HG02884 (cell line): ENCODE measurements around the gene METTL2A.
A peak's percentile ranks its signal among the peaks of the same experiment; 100 is the strongest.
"Not testable (repeated sequence)": the region's sequence is repeated elsewhere in the genome, so short reads cannot be mapped to it uniquely, and the experiment has no call there.

Experiments
- ATAC-seq: cut with Tn5 transposase; IDR thresholded peaks from one replicate; pipeline ENCODE4 v1.9.1; 2021; ENCODE audit warnings: mild to moderate bottlenecking, moderate library complexity; ENCODE audit not compliant: unreplicated experiment

METTL2A gene

DNA sequence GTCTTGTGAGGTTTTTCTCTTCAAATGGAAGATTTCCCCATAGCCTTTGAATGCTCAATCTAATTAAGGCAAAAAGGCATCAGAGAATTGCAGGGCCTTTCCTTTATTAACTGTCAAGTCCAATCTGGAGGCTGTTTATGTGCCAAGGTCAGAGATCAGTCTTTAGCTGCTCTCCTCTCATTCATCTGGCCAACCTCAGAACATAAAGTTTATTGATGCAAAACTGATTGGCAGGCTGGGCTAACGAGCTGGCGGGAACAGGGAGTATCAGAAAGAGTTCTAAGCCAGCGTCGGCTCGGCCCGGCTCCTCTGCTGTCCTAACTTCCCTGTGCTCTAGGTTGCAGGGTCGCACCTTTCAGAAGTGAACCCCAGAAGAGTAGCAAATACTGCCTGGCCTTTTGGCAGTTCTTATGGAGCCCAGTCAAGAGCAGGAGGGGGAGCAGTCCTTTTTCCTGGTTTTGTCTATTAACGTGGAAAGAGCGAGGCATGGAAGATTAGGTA, 47.7 kb downstream of the METTL2A start:
- ATAC-seq = not testable (repeated sequence)

DNA sequence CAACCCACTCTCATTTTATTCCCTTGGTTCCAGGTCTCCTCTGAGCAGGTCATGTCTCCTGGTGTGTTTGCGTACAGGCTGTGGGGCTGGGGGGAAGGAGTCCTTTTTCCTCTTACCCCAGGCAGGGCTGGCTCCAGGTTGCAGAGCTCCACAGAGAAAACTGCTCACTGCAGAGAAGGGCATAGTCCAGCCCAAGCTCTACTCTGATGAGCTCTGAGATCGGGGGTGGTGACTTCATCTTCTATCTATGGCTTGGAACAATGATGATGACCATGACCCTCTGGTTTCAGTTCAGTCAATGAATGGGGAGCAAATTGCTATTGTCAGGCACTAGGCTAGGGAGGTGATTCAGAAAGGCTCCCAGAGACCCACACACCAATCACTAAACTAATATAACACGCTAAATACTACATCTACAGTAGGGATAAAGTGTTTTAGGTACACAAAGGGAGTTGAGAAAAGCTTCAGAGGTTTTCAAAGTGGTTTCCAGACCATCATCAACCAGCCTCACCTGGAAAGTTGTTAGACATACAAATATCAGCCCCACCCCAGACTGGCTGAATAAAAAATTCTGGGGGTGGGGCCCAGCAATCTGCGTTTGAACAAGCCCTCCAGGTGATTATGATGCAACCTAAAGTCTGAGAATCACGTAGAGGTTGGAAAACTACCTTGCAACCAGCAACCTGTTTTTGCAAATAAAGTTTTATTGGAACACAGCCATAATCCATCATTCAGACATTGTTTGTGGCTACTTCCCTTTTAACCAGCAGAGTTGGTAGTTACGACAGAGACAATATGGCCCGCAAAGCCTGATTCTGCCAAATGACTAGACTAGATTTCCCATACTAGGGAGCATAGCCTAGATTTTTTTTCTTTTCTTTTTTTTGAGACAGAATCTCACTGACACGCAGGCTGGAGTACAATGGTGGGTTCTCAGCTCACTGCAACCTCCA, 49.6 kb downstream of the METTL2A start:
- not testable (repeated sequence) for ATAC-seq

DNA sequence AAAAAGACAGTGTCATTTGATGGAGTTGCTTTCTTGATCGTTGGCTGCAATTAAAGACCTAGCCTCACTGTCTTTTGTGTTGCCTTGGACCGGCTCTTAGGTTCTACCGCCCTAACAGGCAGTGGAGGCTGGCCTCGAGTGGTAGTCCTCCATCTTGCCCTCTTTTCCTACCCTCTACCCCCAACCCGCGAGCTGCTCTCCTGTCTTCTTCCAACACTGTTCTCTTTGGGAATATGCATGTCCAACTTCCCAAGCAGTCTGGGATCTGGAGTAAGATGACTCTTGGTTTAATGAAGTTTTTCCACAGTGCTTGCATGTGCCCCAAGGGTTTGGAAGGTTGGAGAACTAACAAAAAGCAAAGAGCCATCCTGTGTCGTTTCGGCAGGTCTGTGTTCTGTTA, 53.4 kb downstream of the METTL2A start:
- ATAC-seq = not testable (repeated sequence)

GRCh38 chr17:62477718-62478408, 54.2 kb downstream of the METTL2A start:
- peak; percentile 16 for ATAC-seq

GRCh38 chr17:62478424-62478879, 54.8 kb downstream of the METTL2A start, which contains the start of gene TLK2:
TSS of gene TLK2 (plus strand) at chr17:62478825. CDS start at chr17:62481126, 2,301 bp downstream.
- ATAC-seq = peak; percentile 70

GRCh38 chr17:62478880-62479638, 55.4 kb downstream of the METTL2A start:
- peak; percentile 24 for ATAC-seq

DNA sequence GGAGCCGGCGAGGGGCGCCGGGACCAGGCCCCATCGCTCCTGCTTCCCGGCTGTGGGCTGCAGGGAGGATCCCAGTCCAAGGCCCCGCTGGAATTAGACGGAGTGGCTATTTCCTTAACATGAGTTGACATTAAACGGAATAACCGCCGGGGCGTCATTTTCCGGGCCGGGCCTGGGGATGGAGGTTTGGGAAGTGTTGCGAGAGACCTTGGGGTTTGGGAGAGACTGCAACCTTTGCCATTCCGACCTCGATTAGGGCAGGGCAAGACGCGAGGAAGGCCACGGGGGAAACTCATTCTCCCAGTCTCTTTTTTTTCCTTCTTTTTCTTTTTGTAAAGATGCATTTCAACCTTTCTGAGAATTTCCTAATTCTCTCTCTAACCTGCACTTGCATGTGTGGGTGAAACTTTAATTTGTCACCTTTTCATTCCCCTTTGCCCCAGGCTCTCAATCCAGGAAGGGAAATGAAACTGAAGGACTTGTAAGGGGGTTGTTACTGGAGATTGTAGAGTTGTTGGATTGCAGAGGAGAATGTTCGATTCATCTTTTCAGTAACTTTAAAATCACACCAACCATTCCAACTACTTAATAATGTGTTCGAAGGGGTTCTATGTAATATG, 56.1 kb downstream of the METTL2A start:
- ATAC-seq = not testable (repeated sequence)

DNA sequence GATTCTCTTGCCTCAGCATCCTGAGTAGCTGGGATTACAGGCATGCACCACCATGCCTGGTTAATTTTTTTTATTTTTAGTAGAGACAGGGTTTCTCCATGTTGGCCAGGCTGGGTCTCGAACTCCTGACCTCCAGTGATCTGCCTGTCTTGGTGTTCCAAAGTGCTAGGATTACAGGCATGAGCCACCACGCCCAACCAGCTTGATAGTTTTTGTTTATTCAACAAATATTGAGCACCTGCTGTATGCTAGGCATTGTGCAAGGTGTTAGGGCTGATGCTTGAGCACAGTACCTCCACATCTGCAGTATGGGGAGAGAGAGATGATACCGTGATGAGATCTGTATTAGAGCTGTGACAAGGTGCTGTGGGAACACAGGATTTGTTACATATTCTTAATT, 58.9 kb downstream of the METTL2A start:
- not testable (repeated sequence) for ATAC-seq

GRCh38 chr17:62490990-62491389, 67.3 kb downstream of the METTL2A start:
- ATAC-seq = not testable (repeated sequence)

DNA sequence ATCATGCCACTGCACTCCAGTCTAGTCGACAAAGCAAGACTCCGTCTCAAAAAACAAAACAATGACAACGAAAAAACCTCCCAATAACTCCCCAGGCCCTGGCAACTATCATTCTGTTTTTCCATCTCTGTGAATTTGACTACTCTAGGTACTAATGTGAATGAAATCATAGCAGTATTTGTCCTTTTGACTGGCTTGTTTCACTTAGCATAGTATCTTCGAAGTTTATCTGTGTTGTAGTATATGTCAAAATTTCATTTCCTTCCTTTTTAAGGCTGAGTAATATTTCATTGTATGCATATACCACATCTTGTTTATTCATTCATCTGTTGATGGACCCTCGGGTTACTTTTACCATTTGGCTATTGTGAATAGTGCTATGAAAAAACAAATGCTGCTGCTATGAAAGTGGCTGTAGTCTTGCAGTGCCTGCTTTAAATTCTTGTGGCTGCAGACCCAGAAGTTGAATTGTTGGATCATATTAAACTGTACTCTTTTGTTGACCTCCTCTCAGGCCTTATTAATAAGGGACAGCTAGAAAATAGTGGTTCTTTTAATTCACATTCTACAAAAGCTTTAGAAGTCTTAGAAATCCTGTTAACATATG, 69.5 kb downstream of the METTL2A start:
- ATAC-seq = not testable (repeated sequence)

DNA sequence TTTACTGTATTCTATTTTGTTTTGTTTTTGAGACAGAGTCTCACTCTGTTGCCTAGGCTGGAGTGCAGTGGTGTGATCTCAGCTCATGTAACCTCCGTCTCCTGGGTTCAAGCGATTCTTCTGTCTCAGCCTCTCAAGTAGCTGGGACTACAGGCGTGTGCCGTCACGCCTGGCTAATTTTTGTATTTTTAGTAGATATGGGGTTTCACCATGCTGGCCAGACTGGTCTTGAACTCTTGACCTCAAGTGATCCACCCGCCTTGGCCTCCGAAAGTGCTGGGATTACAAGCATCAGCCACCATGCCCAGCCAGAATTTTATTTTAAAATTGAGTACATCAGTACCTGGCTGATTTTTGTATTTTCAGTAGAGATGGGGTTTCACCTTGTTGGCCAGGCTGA, 70.4 kb downstream of the METTL2A start:
- not testable (repeated sequence) for ATAC-seq

DNA sequence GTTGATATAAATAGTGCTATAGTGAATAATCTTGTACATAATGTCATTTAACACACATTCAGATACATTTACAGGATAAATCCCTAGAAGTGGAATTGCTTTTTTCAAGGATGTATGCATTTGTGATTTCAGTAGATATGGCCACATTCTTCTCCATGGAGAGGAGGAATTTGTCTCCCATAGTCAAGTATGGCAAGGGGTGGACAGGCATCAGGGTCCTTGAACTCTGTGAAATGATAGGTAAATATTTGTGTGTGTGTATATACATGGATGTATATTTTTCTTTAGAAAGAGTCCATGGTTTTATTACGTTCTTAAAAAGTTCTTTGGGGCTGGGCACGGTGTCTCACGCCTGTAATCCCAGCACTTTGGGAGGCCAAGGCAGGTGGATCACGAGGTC, 72.6 kb downstream of the METTL2A start:
- not testable (repeated sequence) for ATAC-seq

DNA sequence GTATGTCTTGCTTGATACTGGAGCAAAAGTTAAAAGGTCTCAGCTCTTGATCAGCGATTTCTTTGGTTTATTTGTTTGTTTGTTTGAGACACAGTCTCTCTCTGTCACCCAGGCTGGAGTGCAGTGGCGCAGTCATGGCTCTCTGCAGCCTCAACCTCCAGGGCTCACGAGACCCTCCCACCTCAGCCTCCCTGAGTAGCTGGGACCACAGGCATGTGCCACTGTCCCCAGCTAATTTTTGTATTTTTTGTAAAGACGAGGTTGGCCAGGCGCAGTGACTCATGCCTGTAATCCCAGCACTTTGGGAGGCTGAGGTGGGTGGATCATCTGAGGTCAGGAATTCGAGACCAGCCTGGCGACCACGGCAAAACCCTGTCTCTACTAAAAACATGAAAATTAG, 75.1 kb downstream of the METTL2A start:
- not testable (repeated sequence) for ATAC-seq
